Common myeloid progenitor, CD34-positive (primary cell): ENCODE results near the gene IL17REL.

Experiments
- CTCF ChIA-PET: fragments of 350-600 bp; sonication (Branson Sonifier 250); formaldehyde crosslinking; loops from one replicate; lab custom pipeline; 2021; ENCODE audit warnings: antibody characterized with exemption; lab: Charles Lee
- POLR2A ChIA-PET: fragments of 350-600 bp; sonication (Branson Sonifier 250); formaldehyde crosslinking; loops from one replicate; lab custom pipeline; 2021; ENCODE audit warnings: antibody characterized with exemption; lab: Charles Lee
- DNase-seq, 3 donors: peaks; one replicate each; pipeline versions ENCODE4 v3.0.0 to v3.0.0-alpha.2; 2013
- H3K27ac ChIP-seq, 2 experiments: 1 replicate in 1 of 2; 2 replicates in 1 of 2; pipeline ENCODE4 v1.7.0; 2013; ENCODE audit warnings: inconsistent platforms in 2 of 2, low read length in 2 of 2, mild to moderate bottlenecking in 2 of 2, low read depth in 1 of 2, moderate library complexity in 1 of 2; ENCODE audit not compliant: severe bottlenecking in 2 of 2, insufficient read depth in 1 of 2, poor library complexity in 1 of 2
- H3K27me3 ChIP-seq, 5 experiments: replicated peaks in 2 of 5; 1 replicate in 3 of 5; 2 replicates in 2 of 5; pipeline versions ENCODE4 v1.6.1 to v1.7.0; 2013; ENCODE audit warnings: low read length in 4 of 5, mild to moderate bottlenecking in 2 of 5, moderate library complexity in 2 of 5, inconsistent platforms in 1 of 5; ENCODE audit not compliant: insufficient read depth in 5 of 5, control insufficient read depth in 4 of 5
- H3K36me3 ChIP-seq, 4 experiments: 1 replicate in 2 of 4; 2 replicates in 2 of 4; pipeline versions ENCODE4 v1.6.1 to v1.7.0; 2013; ENCODE audit warnings: low read length in 3 of 4, control low read depth in 1 of 4, mild to moderate bottlenecking in 1 of 4; ENCODE audit not compliant: control insufficient read depth in 4 of 4, insufficient read depth in 4 of 4
- H3K4me1 ChIP-seq, 4 experiments: 1 replicate in 3 of 4; 2 replicates in 1 of 4; pipeline versions ENCODE4 v1.6.1 to v1.7.1; 2013; ENCODE audit warnings: low read length in 3 of 4, mild to moderate bottlenecking in 3 of 4, control low read depth in 1 of 4, inconsistent platforms in 1 of 4, moderate library complexity in 1 of 4; ENCODE audit not compliant: control insufficient read depth in 4 of 4, insufficient read depth in 4 of 4; ENCODE audit errors: control extremely low read depth in 1 of 4
- H3K4me3 ChIP-seq, 7 experiments: 1 replicate in 4 of 7; 2 replicates in 3 of 7; pipeline versions ENCODE4 v1.5.1 to v1.7.0; 2013; ENCODE audit warnings: mild to moderate bottlenecking in 7 of 7, low read length in 6 of 7, moderate library complexity in 6 of 7, inconsistent platforms in 2 of 7, low read depth in 2 of 7, control low read depth in 1 of 7; ENCODE audit not compliant: insufficient read depth in 4 of 7, control insufficient read depth in 1 of 7; ENCODE audit errors: extremely low read depth in 1 of 7
- H3K9me3 ChIP-seq, 5 experiments: 1 replicate in 4 of 5; 2 replicates in 1 of 5; pipeline versions ENCODE4 v1.6.1 to v1.7.1; 2013; ENCODE audit warnings: low read length in 4 of 5, mild to moderate bottlenecking in 2 of 5, inconsistent platforms in 1 of 5, low read depth in 1 of 5, moderate library complexity in 1 of 5; ENCODE audit not compliant: control insufficient read depth in 4 of 5, insufficient read depth in 2 of 5; ENCODE audit errors: control extremely low read depth in 1 of 5
- WGBS: methylation state at CpG from one replicate; pipeline ENCODE4 v1.1.5; 2013; ENCODE audit not compliant: insufficient coverage; 5-methylcytosine and 5-hydroxymethylcytosine counted together

The IL17REL gene

DNA sequence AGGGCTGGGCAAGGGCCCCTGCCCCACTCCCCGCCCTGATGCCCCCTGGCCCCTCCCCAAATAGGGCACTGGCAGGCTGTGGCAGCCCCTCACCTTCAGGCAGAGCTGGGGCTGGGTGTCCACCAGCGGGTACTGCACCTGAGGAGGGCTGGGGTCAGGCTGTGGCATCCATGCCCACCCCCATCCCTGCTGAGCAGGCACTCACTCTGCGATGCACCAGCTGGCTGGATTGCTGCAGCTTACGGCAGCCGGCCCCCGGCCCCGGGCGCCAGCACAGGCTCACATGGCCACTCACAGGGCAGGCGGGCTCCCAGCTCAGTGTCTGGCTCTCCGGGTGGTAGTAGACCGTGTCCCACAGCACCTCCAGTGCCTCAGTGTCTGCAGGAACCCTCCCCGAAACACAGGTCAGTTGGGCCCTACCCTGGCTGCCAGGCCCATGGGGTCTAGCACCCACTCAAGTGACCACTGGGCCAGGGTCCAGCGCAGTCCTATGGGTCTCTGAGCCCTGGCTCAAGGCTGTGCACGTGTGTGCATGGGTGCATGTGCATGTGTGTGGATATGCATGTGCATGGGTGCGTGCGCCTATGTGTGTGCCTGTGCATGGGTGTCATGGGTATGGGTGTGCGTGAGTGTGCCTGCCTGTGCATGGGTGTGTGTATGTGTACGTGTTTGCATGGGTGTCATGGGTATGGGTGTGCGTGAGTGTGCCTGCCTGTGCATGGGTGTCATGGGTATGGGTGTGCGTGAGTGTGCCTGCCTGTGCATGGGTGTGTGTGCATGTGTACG, 14.4 kb downstream of the IL17REL start:
- no peak overlapping the region for H3K4me3 ChIP-seq
- H3K36me3 ChIP-seq = no peaks in the 10 kb centered on the region
- ChIA-PET CTCF (interaction anchor here (1.0 kb wide), 1 partner anchor 13 kb away, joined by 3 read pairs; no protein-coding TSS in a partner anchor), POLR2A (no interaction called here)
- no peak overlapping the region for H3K27ac ChIP-seq
- WGBS = 98% methylated on average over 18 of the region's 21 CpGs
- peaks cover 0 to 16% (median 12%) of the 10 kb centered on the region in 4 experiments for H3K4me1 ChIP-seq
- H3K9me3 ChIP-seq = no peaks in the 10 kb centered on the region
- peaks cover 0 to 21% (median 5%) of the 10 kb centered on the region in 5 experiments for H3K27me3 ChIP-seq
- DNase-seq = no peak

DNA sequence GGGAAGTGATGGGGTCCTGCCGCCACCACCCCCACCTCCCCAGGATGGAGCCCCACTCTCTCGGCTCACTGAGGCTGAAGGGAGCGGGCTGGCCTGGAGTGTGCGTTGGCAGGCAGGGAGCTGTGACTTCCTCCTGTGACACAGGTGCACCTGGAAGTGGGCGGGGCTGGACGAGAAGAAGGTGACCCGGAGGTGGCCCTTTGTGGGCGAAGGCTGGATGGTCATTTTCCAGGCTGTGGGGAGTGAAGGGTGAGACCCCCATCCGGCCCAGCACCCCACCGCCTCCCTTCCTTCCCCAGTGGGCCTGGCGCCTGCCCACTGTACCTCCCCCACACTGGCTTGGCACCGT, 15.3 kb downstream of the IL17REL start:
- 87% methylated on average over 9 of the region's 12 CpGs for WGBS
- Histone ChIP-seq H3K4me1 (peaks cover 0 to 20% (median 13%) of the 10 kb centered on the region in 4 experiments), H3K9me3 (peaks cover 0 to 1% (median 0%) of the 10 kb centered on the region in 5 experiments), H3K4me3 (no peak overlapping the region), H3K27ac (no peak overlapping the region), H3K36me3 (no peaks in the 10 kb centered on the region), H3K27me3 (peaks cover 0 to 21% (median 5%) of the 10 kb centered on the region in 5 experiments)
- DNase-seq = no peak
- ChIA-PET POLR2A (no interaction called here), CTCF (interaction anchor here (1.0 to 5.8 kb wide), 2 partner anchors 9 to 13 kb away, joined by 3 to 54 read pairs; no protein-coding TSS in a partner anchor)

DNA sequence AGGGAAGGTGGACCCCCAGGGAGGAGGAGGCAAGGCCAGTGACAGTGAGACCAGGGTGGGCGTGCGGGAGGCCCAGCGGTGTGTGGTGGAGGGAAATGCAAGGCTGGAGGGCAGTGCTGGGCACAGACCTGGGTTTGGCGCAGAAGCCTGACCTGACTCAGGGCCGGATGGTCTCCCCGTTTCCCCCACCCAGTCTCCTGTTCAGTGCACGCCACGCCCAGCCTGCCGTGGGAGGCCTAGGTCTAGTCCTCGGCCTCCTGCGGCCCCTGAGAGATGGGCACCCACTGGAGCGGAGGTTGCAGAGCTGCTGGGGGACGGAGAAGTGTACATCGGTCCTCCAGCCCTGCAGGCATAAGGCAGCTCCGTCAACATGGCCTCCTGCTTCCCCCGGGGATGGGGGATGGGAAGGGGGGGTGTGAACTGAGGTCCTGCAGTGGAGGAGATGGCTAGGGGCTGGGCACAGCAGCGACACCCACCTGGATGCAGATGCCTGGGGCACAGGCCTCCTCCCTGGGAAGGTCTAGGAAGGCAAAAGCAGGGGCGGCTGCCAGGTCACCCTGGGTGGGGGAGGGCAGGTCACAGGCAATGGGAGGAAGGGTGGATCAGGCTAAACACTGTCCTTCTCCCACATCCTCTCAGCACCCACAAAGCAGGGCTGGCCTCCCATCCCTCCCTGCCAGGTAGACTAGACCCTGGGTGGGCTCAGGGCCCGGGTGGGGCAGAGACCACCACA, 15.9 kb downstream of the IL17REL start:
- Histone ChIP-seq H3K27ac (no peak overlapping the region), H3K9me3 (peaks cover 0 to 5% (median 4%) of the 10 kb centered on the region in 5 experiments), H3K36me3 (no peaks in the 10 kb centered on the region), H3K4me1 (peaks cover 0 to 20% (median 13%) of the 10 kb centered on the region in 4 experiments), H3K4me3 (no peak overlapping the region), H3K27me3 (peaks cover 0 to 21% (median 5%) of the 10 kb centered on the region in 5 experiments)
- DNase-seq = no peak
- POLR2A ChIA-PET = no interaction called here
- CTCF ChIA-PET = interaction anchor here (0.7 to 5.8 kb wide), 6 partner anchors 9 to 65 kb away, joined by 3 to 54 read pairs (median 12); no protein-coding TSS in a partner anchor
- 93% methylated on average over 11 of the region's 19 CpGs for WGBS

DNA sequence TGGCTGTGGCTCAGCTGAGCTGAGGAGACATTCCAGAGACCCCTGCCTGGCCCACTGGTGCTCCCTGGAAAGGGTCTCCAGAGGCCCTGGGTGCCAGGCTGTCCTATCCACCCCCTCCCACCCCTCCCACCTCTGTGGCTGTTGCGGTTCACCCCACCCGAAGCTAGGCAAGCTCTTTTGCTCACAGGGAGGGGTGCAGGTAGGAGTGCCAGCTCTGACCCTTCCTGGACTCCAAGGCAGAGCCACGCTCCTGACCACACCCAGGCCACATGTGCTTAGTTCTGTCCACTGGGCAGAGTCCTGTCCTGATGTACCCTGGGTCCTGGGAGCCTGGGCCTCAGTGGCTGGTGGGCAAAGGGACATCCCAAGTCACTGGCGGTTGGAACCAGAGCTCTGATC, 16.4 kb downstream of the IL17REL start:
- H3K4me3 ChIP-seq = no peak overlapping the region
- no peak overlapping the region for H3K27ac ChIP-seq
- 85% methylated on average over 4 of the region's 4 CpGs for WGBS
- no peak for DNase-seq
- H3K36me3 ChIP-seq = no peaks in the 10 kb centered on the region
- H3K4me1 ChIP-seq = peaks cover 0 to 20% (median 13%) of the 10 kb centered on the region in 4 experiments
- ChIA-PET CTCF (interaction anchor here (0.7 to 5.8 kb wide), 6 partner anchors 8 to 64 kb away, joined by 3 to 54 read pairs (median 12); no protein-coding TSS in a partner anchor), POLR2A (no interaction called here)
- peaks cover 0 to 9% (median 4%) of the 10 kb centered on the region in 5 experiments for H3K9me3 ChIP-seq
- H3K27me3 ChIP-seq = peaks cover 0 to 21% (median 5%) of the 10 kb centered on the region in 5 experiments

DNA sequence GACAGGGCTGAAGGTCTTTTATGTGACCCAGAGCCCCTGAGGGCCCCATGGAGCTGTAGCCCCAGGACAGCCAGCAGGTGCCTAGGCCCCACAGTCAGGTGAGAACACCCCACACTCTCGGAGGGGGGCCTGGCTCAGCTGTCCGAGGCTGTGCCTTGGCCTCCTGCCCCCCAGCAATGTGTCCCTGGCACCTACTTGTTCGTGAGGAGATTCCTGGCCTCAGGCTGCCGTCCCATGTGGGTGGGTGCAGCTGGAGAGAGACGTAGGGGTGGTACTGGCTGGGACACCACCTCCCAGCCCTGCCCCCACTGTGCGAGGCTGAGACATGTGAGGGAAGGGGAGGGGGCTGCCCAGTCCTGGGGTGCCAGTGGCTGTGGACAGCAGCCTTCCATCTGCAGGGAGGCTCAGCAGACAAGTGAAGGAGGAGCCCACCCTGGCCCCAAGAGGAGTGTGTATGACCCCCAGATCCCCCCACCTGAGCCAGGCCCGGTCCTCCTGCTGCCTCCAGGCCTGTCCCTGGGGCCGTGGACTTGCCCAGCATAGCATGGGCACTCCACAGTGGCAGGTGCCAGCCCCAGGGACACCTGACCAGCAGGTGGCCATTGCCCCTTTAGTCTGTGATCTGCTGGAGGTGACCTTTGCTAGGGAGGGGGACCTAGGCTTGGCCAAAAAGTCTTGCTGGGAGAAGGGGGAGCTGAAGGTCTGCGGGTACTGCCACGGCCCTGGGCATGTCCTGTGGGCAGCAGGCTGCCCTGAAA, 17.0 kb downstream of the IL17REL start:
- ChIA-PET CTCF (interaction anchor here (1.1 to 5.8 kb wide), 8 partner anchors 10 to 64 kb away, joined by 3 to 54 read pairs (median 8); no protein-coding TSS in a partner anchor), POLR2A (no interaction called here)
- Histone ChIP-seq H3K27ac (no peak overlapping the region), H3K4me1 (peaks cover 0 to 20% (median 13%) of the 10 kb centered on the region in 4 experiments), H3K27me3 (peaks cover 0 to 17% (median 5%) of the 10 kb centered on the region in 5 experiments), H3K4me3 (no peak overlapping the region), H3K9me3 (peaks cover 0 to 15% (median 4%) of the 10 kb centered on the region in 5 experiments), H3K36me3 (no peaks in the 10 kb centered on the region)
- DNase-seq = no peak
- 94% methylated on average over 6 of the region's 10 CpGs for WGBS

DNA sequence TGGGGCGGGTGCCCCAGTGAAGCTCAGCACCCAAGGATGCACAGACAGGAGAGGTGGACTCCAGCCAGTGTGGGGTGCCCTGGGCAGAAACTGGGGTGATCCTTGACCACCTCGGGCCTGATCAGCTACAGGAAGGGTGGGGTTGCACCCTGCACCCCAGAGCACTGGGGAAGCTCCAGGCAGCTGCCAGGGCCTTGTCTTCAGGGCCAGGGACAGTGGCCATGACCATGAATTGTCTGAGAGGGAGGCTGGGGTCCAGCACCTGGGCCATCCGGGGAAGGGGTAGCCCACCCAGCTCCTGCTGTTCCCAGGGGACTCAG, 17.6 kb downstream of the IL17REL start:
- Histone ChIP-seq H3K27ac (no peak overlapping the region), H3K9me3 (peaks cover 0 to 17% (median 7%) of the 10 kb centered on the region in 5 experiments), H3K4me3 (no peak overlapping the region), H3K27me3 (peaks cover 0 to 12% (median under 1%) of the 10 kb centered on the region in 5 experiments), H3K4me1 (peaks cover 0 to 18% (median 11%) of the 10 kb centered on the region in 4 experiments), H3K36me3 (no peaks in the 10 kb centered on the region)
- CTCF ChIA-PET = interaction anchor here (1.1 to 5.8 kb wide), 8 partner anchors 10 to 63 kb away, joined by 3 to 54 read pairs (median 8); no protein-coding TSS in a partner anchor
- POLR2A ChIA-PET = no interaction called here
- WGBS = 79% methylated on average over 3 of the region's 3 CpGs
- DNase-seq = no peak
